SK-N-SH (cell line): ENCODE results near the gene PEX11G.

Source experiments
- EP300 ChIP-seq, 2 experiments: IDR thresholded peaks; 2 replicates each; pipeline versions ENCODE4 v1.4.0 to v1.6.1; 2012; ENCODE audit warnings: borderline replicate concordance in 1 of 2, low read depth in 1 of 2, low read length in 1 of 2
- FOXM1 ChIP-seq: IDR thresholded peaks from 2 replicates; pipeline ENCODE4 v1.4.0; 2012; ENCODE audit warnings: low read depth, mild to moderate bottlenecking
- GATA2 ChIP-seq: sonication (generic); formaldehyde crosslinking; IDR thresholded peaks from 2 replicates; pipeline ENCODE4 v1.5.0; 2020; ENCODE audit warnings: mild to moderate bottlenecking, missing genetic modification reagents
- NRF1 ChIP-seq: IDR thresholded peaks from 2 replicates; pipeline ENCODE4 v1.6.1; 2012; ENCODE audit warnings: low read depth, mild to moderate bottlenecking, low read length
- POLR2AphosphoS5 ChIP-seq: IDR thresholded peaks from 2 replicates; pipeline ENCODE4 v1.6.1; 2012; ENCODE audit warnings: low read depth, low read length
- RFX5 ChIP-seq: IDR thresholded peaks from 2 replicates; pipeline ENCODE4 v1.6.1; 2012; ENCODE audit warnings: mild to moderate bottlenecking, improper control_type of control experiment, low read length
- TF ChIP-seq, protein P1 (sequence below): fragments of 200-600 bp; sonication (generic); IDR thresholded peaks from 2 replicates; pipeline ENCODE4 v1.6.1; 2017; ENCODE audit warnings: antibody characterized with exemption, mild to moderate bottlenecking, moderate library complexity

DNA sequence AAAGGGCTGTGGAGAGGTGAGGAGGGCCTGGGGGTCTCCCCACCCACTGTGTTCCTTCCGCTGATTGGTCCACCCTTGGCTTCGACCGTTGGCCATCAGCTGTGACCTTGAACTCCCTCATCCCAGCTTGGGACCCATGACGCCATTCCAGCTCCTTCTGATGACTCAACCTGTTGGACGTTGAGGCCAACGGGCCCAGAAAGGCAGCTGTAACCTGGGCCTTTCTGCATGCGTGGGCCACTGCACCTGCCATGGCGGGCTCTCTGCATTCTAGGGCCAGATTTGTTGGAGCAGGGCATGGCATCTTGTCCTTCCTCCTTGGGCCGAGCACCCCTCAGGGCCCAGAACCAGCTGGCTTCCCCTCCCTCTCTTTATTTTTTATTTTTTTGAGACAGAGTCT lies 30.2 kb downstream of the PEX11G start:
- TF ChIP-seq GATA2 (CRISPR knock-in tag) (no peak), FOXM1 (no peak), EP300 (IDR thresholded peaks at IDR 0.05; ENCODE audit: borderline replicate concordance in 1 of 2, low read depth in 1 of 2, low read length in 1 of 2) (no peak), POLR2AphosphoS5 (no peak), RFX5 (no peak), NRF1 (no peak)
- TF ChIP-seq, protein P1, sequence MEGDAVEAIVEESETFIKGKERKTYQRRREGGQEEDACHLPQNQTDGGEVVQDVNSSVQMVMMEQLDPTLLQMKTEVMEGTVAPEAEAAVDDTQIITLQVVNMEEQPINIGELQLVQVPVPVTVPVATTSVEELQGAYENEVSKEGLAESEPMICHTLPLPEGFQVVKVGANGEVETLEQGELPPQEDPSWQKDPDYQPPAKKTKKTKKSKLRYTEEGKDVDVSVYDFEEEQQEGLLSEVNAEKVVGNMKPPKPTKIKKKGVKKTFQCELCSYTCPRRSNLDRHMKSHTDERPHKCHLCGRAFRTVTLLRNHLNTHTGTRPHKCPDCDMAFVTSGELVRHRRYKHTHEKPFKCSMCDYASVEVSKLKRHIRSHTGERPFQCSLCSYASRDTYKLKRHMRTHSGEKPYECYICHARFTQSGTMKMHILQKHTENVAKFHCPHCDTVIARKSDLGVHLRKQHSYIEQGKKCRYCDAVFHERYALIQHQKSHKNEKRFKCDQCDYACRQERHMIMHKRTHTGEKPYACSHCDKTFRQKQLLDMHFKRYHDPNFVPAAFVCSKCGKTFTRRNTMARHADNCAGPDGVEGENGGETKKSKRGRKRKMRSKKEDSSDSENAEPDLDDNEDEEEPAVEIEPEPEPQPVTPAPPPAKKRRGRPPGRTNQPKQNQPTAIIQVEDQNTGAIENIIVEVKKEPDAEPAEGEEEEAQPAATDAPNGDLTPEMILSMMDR: no peak
